ENCODE results near the gene ATP13A3. TPM values are rescaled to one million over a fixed set of nuclear protein-coding genes. Genes with fewer than 3 reads are reported as not detected.

The ATP13A3 gene
- total and polyA plus RNA-seq, 9 of the 15 experiments (the other 6 are each of a cell fraction or from before 2014, with no cell fraction given), result 16.6 to 135 (median 86.6) TPM

DNA sequence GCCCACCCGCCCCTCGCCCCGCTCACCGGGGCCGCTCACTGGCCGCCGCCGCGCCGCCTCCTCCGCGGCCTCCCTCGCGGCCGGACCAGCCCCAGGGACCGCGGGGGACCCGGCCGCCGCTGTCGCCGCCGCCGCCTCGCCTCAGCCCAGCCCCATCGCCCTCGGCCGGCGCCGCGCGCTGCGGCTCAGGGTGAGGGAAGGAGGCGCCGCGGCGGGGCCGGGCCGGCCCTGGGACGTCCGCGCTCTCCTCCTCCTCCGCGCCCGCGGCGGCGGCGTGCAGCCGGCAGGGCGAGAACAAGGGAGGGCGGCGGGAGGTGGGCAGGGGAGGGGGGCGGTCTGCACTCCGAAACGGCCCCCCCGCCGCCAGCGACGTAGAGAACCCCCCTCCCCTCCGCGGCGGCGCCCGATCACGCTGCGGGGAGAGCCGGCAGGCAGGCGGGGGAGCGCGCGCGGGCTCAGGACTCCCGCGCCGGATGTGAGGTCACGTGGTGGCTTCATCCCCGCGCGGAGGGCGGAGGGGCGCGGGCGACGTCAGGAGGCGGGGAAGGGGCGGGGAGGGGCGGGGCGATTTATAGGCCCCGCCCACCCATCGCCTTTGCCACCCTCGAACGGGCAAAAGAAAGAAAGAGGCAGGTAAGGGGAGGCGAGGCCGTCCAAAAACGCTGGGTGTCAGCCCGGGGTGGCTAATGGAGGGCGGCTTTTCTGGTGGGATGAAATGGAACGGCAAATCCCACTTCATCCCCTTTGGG lies at the start of gene ATP13A3 (continued):
- TF ChIP-seq MBD2 (IDR thresholded peaks at IDR 0.05; ENCODE audit: borderline replicate concordance, low read depth) (peak; percentile 15; the same call in 1 of the 2 replicates), MEF2A (IDR thresholded peaks at IDR 0.05; ENCODE audit: control insufficient read depth, low read depth, low read length) (no peak), CSDE1 (IDR thresholded peaks at IDR 0.05) (0 out of 4 replicates have a peak, but pooled peaks of 1 of the 2 experiments have one; percentile 18), KDM5B (IDR thresholded peaks at IDR 0.05; ENCODE audit: insufficient replicate concordance, low read depth, low read length) (peak; percentile 63), GABPA (tag; conservative IDR thresholded peaks at IDR 0.05; ENCODE audit: low read depth) (peak; percentile 88), RAD51 (IDR thresholded peaks at IDR 0.05; ENCODE audit: borderline replicate concordance, low read depth) (peak; percentile 85), ZNF408 (CRISPR knock-in tag; IDR thresholded peaks at IDR 0.05; ENCODE audit: low read depth) (no peak), MCM2 (IDR thresholded peaks at IDR 0.05; ENCODE audit: low read depth) (no peak), ZNF764 (CRISPR knock-in tag; IDR thresholded peaks at IDR 0.05; ENCODE audit: low read depth) (no peak), C11orf30 (IDR thresholded peaks at IDR 0.05; ENCODE audit: low read depth) (no peak), ZFX (CRISPR knock-in tag; IDR thresholded peaks at IDR 0.05) (0 out of 2 replicates have a peak, but pooled peaks have one; percentile 7), FOXP1 (CRISPR knock-in tag; IDR thresholded peaks at IDR 0.05) (no peak), RNF2 (IDR thresholded peaks at IDR 0.05) (peak; percentile 25; the same call in 1 of the 2 replicates), MCM3 (IDR thresholded peaks at IDR 0.05) (no peak), CAMTA2 (CRISPR knock-in tag; conservative IDR thresholded peaks at IDR 0.05) (no peak), SRF (CRISPR knock-in tag; IDR thresholded peaks at IDR 0.05) (0 out of 4 replicates have a peak, but pooled peaks of 1 of the 2 experiments have one; percentile 10), PTRF (tag; IDR thresholded peaks at IDR 0.05) (no peak), TCF7 (IDR thresholded peaks at IDR 0.05; ENCODE audit: borderline replicate concordance) (no peak), ZNF644 (tag; IDR thresholded peaks at IDR 0.05; ENCODE audit: low read depth) (no peak), ATF1 (CRISPR knock-in tag; IDR thresholded peaks at IDR 0.05) (no peak), ATF1 (tag; IDR thresholded peaks at IDR 0.05) (peak; percentile 66), PCBP1 (IDR thresholded peaks at IDR 0.05; ENCODE audit: low read depth, low read length, poor library complexity, severe bottlenecking) (peak; percentile 40), BRD4 (IDR thresholded peaks at IDR 0.05) (no peak), KDM4B (IDR thresholded peaks at IDR 0.05; ENCODE audit: borderline replicate concordance in 2 of 2, low read depth in 1 of 2) (0 out of 4 replicates have a peak, but pooled peaks of 1 of the 2 experiments have one; percentile 28), HMGN3 (IDR thresholded peaks at IDR 0.05; ENCODE audit: borderline replicate concordance, extremely low read depth, insufficient read length, low read depth, low read length) (peak; percentile 64), RB1 (IDR thresholded peaks at IDR 0.05; ENCODE audit: low read depth) (peak; percentile 76; the same call in 1 of the 2 replicates), EP400 (IDR thresholded peaks at IDR 0.05) (no peak), ETV1 (tag; conservative IDR thresholded peaks at IDR 0.05; ENCODE audit: low read depth) (peak; percentile 37), FOXJ2 (tag; IDR thresholded peaks at IDR 0.05) (no peak)
- TF ChIP-seq, protein P1, sequence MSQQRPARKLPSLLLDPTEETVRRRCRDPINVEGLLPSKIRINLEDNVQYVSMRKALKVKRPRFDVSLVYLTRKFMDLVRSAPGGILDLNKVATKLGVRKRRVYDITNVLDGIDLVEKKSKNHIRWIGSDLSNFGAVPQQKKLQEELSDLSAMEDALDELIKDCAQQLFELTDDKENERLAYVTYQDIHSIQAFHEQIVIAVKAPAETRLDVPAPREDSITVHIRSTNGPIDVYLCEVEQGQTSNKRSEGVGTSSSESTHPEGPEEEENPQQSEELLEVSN (IDR thresholded peaks at IDR 0.05; ENCODE audit: borderline replicate concordance in 1 of 2, extremely low read depth in 1 of 2, insufficient read depth in 1 of 2, insufficient read length in 1 of 2, low read depth in 1 of 2, low read length in 1 of 2, poor library complexity in 1 of 2, severe bottlenecking in 1 of 2), result peak; percentile 74 to 96
